DMS 273 (cell line): Measurements from ENCODE around the gene ELF5.

Source experiments
- DNase-seq: peaks from one replicate; lab custom pipeline; 2025; ENCODE audit not compliant: unreplicated experiment; lab: John Stamatoyannopoulos, UW

The ELF5 gene

GRCh38 chr11:34522188-34522587 is 8.6 kb upstream of the ELF5 start:
- no peak for DNase-seq

DNA sequence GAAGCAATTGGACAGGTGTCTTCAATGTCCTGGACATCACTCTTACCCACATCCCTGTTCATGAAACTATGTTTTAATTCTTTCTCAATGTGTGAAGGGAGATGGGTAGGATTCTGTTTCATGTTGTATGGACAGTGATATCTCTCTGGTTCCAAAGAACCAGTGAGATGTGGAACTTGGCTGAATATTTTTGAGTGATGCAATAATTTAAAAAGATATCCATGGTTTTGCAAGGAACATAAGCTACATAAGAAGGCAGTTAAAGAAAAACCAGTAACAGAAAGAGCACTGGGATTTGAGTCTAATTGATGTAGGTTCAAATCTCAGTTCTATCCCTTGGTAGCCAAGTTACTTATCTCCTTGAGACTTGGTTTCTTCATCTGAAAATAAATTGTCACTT is 7.7 kb upstream of the ELF5 start:
- DNase-seq: no peak

DNA sequence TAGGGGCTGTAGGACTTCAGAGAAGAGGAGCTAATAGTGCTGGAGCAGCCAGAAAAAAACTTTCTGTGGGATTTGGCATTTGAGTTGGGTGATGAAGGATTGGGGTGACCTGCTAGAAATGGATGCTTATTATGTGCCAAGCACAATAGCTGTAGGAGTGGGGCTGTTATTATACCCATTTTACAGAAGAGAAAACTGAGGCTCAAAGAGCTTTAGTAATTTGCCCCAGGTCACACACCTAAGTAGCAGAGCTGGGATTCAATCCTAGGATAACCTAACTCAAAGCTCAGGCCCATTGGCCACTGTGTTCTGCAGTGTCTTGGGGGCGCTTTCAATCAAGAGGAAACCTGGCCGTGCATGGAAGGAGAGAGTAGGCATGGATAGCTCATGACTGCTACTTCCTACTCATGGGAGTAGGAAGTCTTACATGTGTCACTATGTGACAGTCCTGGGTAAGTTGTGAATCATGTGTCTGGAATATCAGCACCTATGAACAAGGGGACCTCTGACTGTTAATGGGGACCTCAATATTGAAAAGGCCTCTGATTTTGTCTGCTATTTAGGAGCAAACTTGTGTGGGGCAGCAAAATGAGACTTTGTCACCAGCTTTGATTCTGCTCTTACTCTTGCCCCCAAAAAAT is 6.1 kb upstream of the ELF5 start:
- no peak for DNase-seq

- no peak for DNase-seq
These were observed 2.9 kb upstream of the ELF5 start for GRCh38 chr11:34516247-34517040.

DNA sequence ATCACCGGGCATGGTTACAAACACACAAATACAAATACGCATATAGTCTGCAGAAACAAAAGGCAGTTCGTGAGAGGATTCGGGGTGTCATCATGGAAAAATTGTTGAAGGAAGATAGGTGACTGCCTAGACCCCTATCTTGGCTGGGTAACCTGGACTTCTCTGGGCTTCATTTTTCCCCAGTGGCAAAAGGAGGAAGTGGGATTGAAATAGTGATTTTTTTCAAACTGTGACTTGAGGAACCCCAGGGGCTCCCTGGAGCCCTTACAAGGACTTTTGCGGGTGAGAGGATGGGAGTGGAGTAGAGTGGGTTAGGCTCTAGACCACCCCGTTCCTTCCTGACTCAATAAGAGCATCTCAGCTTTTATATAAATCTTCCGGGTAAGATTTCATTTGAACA is 1.0 kb upstream of the ELF5 start:
- DNase-seq: no peak

- DNase-seq: peak; percentile 63
These were observed 533 bp downstream of the ELF5 start for GRCh38 chr11:34512840-34513681.

DNA sequence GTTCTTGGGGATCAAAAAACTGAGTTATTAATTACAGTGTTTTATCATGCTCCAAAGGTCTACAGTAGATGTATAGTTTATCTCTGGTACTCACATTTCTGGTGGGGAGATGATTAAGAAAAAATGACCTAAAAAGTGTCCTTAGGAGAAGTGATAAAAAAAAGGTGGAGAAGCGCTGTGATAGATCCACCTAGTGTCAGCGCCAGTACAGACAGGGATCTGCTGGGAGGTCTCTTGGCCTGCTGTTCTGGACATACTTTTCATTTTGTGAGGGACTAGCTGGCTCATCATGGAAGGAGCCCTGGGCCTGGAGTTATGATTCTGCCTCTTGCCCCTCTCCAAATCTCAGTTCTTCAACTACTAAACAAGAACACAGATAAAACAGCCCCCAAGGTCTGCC is 2.9 kb downstream of the ELF5 start:
- no peak for DNase-seq

DNA sequence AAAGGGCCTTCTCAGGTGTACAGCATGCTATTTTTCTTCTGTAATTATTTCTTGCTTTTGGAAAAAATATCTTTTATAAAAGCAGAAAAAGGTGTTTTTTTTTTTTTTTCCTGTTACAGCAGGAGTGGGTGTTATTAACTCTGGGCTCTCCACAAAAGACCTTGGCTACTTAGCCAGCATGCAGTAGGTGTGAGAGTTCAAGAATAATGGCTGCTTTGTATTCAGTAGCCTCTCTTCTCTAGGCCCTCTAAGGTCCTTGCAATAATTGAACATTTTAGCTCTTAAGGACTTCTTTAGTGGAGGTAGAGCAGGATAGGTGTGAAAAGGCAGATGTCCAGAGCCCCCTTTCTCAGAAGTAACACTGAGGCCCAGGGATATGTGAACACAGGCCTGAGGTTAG is 3.4 kb downstream of the ELF5 start:
- no peak for DNase-seq

DNA sequence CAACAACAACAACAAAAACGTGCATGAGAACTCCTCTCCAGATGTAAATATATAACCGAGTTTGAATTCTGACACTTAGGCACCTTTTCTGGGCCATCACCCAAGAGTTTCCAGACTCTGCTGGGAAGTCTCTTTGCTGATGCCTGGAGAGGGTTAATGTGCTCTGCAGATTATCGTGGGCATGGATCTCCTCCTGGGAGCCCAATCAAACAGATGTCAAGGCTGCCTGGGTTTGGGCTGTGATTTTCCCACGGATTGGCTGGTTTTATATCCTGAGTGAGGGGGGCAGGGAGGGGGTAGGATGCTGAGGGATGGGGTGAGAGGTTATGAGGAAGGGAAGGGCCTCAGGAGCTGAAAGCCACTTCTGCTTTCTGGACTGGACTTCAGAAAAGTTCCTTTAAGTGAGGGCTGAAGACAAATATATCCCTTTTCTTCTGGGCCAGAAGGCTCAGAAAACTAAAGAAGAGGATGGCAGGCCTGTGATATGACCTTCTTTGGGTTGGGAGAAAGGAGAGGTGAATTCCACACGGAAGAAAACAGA is 4.2 kb downstream of the ELF5 start:
- DNase-seq: no peak

DNA sequence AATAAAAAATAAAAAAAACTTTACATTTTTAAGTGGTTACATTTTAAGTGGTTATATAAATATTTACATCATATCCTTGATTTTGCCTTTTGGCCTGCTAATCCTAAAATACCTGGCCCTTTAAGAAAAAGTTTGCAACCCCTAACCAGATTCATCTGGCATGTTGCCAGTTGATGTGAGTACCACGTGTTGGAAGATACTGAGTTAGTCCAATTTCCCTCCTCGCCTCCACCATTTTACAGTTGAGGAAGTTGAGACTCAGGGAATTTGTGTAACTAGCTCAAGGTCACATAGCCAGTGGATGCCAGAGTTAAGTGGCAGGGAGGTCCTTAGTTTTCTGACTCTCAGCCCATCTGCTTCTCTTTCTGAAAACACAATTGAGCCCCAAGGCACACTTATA is 5.1 kb downstream of the ELF5 start:
- peak; percentile 17 for DNase-seq

DNA sequence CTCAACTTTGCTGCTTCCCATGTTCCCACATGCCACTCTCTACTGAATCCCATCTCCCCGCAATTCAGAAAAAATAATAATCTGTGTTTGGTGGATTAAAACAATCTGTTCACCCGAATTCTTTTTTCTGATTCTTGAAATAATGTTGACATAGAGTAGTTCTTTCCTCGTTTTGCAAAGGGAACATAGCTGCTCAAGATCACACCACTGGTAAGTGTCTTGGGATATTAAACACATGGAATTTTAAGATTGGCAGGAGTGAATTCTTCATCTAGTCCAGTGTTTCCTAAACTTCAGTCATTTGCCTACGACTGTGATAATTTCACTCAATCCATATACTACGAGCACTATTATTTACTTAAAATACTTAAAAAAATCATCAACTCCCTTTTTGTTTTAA is 6.0 kb downstream of the ELF5 start:
- DNase-seq: no peak

DNA sequence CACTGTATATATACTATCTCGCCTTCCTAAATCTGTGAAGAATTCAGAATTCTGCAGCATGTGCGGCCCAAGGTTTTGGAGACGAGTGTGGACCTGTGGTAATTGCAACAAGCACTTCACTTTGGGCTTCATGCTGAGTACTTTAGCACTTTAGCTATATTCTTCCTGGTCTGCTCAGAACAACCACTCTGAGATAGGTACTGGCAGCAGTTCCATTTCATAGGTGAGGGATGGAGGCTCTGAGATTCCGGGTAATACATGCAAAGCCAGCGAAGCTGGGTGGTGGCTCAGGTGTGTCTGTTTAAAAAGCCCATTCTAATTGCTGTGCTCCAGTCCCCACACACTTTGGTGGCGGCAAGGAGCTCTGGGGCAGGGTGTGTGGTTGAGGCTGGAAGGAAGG is 6.4 kb downstream of the ELF5 start:
- DNase-seq: no peak

- no peak for DNase-seq
These were observed 7.7 kb downstream of the ELF5 start for GRCh38 chr11:34505874-34506273.

- DNase-seq: no peak
These were observed 10.6 kb downstream of the ELF5 start for GRCh38 chr11:34502949-34503348.

- no peak for DNase-seq
These were observed 11.6 kb downstream of the ELF5 start for GRCh38 chr11:34501949-34502348.

- DNase-seq: no peak
These were observed 12.1 kb downstream of the ELF5 start for GRCh38 chr11:34501500-34501899.

- no peak for DNase-seq
These were observed 13.7 kb downstream of the ELF5 start for GRCh38 chr11:34499719-34500500.

DNA sequence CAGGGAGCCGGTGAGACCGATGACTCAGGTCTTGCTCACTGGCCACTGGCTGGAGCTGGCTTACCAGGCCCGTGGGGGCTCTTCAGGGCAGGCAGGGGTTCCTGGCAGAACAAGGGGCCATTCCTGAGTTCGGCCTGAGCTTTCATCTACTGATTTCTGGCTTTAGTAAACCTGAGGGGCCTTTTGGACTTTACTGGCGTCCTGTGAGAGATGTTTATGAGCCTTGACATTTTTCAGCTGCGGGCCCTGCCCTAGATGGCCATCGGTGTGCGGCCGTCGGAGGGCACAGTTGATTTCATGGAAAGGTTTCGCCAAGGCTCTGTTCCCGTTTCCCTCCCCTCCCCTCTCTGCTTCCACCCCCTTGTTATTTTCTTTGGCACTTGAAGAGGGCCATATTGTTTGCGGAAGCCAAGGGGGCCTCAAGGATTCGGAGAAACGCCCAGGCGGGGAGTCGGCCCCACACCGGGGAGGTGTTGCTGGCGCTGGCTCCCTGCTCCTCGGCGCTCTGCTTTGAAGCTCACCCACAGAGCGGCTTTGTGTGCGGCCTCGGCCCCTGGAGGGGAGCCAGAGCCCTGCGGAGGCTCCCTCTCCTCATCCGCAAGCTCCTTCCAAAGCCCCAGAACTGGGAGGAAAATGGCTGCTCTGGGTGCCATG is 17.7 kb downstream of the ELF5 start:
- no peak for DNase-seq

GRCh38 chr11:34495239-34495723 is 18.3 kb downstream of the ELF5 start:
- no peak for DNase-seq

DNA sequence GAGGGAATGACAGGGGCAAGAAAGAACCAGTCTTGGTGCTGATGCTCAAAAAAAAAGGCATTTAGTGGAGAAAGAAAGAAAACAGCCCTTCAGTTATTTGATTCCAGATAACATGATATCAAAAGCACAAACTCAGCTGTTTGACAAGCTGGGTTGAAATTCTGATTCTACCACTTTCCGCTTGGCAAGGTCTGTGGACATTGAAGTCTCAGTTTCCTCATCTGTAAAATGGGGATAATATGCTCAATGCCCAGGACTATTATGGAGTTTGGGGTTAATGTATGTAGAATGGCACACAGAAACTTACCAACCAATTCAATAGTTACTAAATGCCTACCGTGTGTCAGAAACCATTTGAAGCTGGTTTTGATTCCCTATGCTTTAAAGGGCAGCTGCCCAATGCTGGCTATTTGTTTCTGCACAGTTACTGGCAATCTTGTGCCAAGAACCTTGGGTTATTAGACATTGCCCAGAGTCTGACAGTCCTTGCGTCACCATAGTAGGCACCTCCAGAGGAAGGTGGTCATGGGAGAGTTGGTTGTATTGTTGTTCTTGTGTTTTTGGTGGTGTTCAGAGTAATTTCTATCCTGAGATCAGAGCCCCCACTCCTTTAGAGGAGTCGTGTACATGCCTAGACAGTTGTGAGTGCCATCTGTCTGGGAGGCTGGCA is 19.5 kb downstream of the ELF5 start:
- peak; percentile 58 for DNase-seq
